HG03064 (cell line): Measurements from ENCODE around the gene SLC10A7.

ENCODE experiments used
- ATAC-seq: cut with Tn5 transposase; IDR thresholded peaks from one replicate; pipeline ENCODE4 v1.9.1; 2021; ENCODE audit warnings: low read depth; ENCODE audit not compliant: unreplicated experiment

Gene SLC10A7

DNA sequence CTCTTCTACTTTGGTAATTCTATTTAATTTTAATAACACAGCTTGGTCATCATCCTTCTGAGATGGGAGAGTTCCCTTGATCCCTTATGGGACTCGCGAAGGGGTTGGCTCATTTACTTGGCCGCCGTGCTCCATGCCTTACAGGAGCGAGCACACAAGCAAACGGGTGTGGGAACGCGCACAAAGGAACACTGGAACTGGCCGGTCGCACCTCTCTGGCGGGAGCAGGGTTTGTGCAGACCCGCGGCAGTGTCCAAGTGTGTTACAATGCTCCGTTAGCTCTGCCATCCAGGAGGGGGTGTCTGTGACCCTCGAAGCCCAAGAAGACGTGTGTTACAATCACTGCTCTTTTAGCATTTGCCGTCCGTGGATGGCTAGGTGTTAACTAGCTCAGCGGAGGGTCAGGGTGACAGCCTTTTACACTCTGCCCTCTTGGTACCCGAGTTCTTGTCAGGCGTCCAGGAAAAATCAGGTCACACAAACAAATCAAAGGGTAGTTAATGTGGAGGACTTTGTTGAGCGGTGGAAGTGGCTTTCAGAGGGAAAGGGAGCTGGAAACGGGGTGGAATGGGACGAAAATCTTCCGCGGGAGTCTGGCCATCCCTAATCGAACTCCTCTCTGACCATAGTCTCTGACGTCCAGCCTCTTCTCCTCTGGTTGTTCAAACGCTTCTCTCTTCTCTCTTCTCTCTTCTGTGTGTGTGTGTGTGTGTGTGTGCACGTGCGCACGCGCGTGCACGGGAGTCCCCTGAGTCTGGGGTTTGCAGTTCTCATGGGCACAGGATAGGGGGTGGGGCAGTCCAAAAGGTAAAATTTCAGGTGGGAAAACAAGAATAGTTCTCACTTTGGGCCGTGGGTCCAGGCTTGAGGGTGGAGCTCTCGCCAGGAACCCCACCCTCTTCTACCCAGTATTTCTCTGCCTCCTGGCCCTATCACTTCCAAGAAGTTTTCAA, 76.3 kb downstream of the SLC10A7 start:
- no peak for ATAC-seq

DNA sequence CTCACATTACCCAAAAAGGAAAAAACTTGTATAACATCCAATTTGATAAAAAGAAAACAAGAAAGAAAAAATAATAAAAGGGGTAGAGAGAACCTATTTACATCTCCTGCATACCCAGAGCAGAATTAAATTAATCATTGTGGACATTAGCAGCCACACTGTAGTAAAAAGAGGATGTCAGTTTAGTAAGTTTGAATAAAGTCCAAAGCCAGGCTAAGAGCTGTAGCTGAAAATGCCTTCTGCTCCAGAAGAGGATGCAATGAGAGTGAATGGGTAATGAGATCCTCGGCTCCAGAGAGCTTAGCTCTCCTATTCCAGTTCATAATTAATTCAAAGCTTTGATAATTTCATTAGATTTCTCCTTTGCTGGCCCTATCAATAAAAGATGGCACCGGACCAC, 78.2 kb downstream of the SLC10A7 start:
- no peak for ATAC-seq

DNA sequence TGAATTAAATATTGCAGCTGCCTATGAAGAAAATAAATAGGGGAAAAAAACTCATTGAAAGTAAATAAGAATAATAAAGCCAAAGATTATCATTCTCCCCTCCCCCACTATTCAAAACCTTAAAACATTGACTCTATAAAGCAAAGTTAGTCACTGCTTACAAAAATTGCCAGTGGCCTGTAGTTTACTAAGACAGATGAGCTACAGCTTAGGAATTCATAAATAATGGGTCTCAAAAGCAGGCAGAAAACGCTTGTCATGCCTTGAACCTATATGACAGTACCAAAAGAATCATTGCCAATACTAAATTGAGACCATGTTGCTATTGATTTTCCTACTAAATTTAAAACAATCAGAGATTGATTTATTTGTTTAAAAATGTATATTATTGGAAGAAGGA, 78.9 kb downstream of the SLC10A7 start:
- ATAC-seq = no peak

DNA sequence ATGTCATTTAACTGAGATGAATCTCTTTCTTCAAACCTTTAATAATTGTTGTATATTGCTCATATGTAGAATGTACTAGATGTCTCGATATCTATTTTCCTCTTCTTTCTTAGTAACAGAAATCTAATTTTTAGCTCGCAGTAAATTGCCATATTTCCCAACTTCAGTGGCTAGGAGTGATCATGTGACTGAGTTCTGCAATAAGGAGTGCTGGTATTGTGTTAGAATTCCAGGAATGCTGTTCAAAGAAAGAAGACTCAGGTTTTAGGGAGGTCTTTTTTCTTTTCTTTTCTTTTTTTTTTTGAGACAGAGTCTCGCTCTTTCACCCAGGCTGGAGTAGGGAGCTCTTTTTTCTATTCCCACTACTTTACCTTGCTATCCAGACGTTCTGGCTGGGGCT, 81.7 kb downstream of the SLC10A7 start:
- no peak for ATAC-seq

DNA sequence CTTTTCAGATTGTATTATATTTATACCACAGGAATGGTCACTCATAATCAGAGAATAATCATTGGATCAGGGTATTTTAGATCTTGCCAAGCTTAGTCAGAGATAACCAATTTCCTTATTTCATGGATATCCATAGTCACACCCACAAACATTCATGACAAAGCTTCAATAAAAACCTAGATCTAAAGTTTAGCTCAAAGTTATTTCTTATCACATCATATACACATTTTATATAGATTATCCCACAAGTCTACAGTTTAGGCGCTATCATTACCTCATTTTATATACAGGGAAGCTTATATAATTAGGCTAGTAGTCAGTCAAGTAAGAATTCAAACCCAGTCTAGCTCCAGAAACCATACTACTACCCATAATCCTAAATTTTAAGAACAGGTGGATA, 82.3 kb downstream of the SLC10A7 start:
- ATAC-seq = no peak

DNA sequence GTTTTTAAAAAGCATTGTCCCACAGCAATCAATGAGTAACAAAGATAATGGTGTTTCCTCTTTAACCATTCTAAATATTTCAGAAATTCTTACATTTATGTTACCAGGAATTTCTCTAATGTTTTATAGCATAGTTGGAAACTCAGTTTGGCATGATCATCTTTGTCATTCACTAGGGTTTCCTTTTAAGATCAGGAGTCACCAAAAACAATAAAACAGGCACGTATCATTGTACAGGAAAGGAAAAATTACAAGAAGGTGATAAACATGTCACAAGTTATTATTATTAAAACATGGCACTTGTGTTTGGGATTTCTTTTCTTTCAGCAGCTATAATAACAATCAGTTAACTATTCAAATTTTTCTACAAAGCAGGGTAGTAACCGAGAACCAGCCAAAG, 84.0 kb downstream of the SLC10A7 start:
- ATAC-seq = no peak

DNA sequence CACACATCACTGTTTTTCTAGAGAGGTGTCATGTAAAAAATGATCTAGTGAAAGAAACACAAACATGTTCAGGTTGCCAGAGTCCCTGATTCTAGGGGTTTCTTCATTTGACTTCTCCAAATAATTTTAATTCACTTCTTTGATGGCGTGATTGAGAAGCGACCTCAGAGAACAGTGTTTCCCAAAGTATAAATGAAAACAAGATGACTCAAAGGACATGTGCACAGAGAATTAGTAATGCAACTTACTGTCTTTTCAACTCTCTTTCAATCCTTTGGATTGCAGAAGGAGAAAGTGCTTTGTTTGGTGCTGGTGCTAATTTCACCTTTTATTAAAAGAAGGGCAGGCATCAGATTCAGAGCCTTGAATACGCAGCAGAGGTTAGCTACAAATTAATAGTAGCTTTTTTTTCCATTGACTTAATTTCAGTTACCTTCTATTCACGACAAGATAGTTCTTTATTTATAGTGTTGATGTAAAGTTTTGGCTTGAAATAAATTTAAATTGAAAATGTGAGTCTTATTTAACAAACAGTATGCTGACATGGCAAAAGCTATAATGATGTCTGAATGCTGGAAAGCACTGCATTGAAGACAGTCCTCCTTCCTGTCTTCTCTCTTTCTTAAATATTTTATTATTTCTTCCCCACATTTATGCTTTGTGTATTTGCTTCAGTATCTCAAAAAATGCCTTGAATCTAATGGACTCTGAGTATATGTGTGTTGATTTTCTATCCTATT, 85.1 kb downstream of the SLC10A7 start:
- ATAC-seq = no peak

DNA sequence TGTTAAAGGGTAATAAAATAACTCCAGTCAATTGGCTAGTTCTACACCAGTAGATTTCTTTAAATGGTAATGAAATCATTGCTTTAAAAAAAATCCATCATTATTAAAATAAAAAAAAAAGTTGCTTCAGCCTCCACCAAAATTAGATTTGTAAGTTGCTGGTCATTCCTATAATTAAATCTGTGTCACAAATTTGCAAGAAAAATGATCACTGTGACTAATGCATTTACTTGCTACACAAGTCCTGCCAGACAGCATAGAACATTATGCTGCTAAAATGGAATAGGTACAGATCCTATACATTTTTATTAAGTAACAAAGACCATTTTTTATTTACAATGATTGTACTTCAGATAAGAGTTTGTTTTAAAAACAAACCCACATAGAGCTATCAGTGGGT, 85.8 kb downstream of the SLC10A7 start:
- no peak for ATAC-seq

DNA sequence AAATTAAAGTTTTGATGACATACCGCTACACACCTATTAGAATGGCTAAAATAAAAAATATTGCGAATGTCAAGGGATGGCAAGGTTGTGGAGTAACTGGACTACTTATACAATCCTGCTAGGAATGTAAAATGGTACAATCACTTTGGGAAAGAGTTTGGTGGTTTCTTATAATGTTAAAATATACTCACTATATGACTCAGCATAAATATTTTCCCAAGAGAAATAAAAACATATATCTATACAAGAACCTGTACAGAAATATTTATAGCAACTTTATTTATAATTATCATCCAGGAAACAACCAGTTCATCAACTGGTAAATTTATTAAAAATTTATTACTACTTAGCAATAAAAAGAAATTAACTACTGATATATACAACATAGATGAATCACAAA, 89.7 kb downstream of the SLC10A7 start:
- ATAC-seq = no peak

DNA sequence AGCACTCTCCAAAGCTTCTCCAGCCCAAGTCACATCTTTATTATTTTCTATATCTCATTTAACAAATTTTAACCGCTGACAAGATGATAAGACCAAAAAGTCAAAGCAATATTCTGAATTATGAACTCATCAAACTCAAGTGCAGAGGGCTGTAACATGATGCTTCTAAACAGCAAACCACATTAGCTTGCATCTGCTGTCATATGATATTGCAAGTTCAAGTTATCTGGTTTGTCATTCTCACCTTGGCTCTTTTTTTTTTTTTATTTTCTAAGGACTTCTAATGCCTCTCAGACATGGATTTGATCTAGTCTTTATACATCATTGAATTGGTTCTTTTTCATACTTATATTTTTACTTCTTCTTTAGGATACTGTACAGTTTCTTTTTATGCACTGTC, 93.4 kb downstream of the SLC10A7 start:
- no peak for ATAC-seq

DNA sequence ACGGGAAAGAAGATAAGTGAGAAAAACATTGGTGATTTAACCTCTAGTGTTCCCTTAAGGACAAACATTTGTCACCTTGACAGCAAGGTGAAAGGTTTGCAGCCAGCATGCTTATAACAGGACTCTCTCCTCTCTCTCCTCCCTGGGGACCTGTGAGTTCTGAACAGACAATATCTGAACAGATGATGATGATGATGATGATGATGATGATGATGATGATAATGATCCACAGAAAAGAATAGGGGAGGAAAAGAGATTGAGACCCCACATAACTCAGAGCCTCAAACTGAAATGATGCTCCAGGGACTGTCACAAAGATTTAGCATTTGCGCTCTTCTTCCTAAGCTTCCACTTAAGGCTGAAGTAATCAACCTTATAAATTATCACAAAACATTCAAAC, 103.9 kb downstream of the SLC10A7 start:
- ATAC-seq = no peak

DNA sequence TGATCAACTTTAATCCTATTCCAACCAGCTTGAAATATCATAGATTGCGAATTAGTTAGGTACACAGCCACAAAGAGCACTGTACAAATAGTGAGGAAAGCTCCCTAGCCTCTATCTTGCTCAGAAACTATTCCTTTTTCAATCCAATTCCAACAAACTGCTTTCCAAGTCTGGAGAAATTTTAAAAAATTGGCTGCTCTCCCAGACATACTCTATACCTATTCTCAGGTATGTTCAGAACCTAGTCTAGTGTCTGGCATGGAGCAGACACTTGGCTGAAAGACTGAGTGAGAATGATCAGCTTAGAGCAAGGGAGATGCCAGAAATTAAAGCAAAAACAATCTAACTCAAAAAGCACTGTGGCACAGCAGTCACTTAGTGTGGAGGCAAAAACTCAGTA, 105.9 kb downstream of the SLC10A7 start:
- ATAC-seq = no peak

DNA sequence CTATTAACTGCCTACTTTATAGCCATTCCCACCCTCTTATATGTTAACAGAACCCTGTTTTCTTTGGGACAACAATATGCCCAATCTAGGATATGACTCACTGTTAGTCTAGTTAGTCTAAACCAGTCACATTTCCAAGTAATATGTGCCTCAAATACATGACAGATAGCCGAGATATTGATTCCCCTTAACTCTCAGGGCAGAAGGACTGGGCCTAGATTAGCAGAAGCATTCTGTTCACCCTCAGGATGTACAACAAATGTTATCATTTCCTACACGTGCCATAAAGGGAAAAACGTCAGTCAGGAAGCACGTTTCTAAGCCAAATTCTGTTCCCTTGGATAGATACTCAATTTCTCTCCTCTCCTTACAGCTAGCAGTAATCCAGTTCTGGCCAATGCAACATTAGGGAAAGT, 114.1 kb downstream of the SLC10A7 start:
- no peak for ATAC-seq

DNA sequence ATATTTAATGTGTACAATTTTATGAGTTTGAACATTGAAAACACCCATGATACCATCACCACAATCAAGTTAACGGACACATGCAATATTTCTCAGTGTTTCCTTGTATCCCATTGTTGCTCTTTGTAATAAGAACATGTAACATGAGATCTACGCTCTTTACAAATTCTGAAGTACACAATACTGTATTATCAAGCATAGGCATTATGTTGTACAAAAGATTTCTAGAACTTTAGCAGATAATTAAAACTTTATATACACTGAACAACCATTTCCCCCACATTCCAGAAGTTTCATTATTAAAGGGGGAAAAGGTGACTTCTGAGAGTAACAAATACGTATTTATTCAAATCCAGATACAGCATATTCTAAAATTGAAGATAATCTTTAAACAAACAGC, 114.5 kb downstream of the SLC10A7 start:
- ATAC-seq = no peak

DNA sequence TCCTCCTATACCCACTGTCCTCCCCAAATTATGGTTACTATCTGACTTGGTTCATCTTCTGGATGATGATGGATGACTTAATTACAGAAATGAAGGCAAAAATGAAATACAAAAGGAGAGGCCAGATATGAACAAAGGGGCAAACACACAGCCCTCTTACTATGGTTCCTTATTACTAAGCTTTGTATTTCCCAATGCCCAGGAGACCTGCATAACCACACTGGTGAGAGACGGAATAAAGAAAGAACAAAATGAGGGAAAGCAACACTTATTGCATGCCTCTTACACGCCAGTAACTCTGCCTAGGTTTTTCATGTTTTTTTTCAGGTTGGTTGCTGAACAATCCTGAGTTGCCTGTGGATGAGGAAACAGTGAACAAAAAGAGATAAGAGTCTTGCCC, 120.5 kb downstream of the SLC10A7 start:
- no peak for ATAC-seq

DNA sequence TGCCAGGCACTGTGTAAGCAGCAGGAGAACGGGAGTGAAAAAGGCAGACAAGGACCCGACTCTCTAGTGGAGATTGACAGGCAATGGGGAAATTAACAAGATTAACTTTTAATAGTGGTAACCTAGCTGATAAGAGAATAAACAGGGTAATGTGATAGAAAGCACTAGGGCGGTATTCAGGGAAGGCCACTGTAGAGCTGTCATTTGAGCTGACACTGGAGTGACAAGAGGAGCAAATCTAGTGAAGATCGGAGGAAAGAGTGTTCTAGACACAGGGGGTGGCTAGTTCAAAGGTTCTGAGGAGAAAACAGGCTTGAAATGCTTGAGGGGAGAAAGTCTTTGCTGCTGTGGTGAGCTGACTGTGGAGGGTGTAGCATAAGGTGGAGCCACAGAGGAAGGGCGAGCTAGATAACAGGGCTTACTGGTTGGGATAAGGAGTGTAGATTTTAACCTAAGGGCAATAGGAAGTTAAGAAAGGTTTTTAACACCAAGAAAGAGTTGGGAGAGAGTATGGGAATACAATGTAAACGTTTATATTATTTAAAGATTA, 122.8 kb downstream of the SLC10A7 start:
- ATAC-seq = no peak

DNA sequence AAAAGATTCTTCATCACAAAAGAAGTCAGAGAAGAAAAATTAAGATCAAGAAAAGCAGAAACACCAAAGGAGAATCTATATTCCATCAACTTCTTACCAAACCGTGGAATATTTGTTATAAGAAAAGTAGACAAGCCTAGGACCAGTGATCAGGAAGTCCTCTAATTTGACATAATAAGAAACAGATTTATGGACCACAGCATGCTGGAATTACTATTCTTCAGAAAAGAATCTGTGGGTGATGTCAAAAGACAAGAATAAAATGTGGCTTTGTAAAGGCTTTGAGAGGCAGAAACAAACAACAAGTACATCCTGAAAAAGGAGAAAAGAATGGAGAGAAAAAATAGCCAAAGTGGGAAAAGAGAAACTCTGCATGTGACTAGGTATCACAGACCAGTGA, 123.3 kb downstream of the SLC10A7 start:
- no peak for ATAC-seq

DNA sequence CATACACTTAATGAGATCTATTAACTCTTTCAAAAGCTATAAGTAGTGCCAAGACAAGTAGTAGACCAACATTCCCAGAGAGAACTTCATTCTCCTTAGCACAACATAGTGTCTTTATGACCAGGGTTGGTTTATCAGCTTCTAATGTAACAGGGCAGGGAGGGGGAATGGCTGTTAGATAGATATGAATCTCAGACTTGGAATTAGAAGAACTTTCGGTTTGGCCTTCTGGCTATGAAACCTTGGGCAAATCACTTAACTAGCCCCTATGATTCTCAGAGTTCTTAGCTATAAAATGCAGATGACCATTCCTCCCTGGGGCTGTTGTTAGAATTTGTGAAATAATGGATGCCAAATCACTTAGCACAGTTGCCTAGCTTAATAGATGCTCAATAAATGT, 132.2 kb downstream of the SLC10A7 start:
- no peak for ATAC-seq

DNA sequence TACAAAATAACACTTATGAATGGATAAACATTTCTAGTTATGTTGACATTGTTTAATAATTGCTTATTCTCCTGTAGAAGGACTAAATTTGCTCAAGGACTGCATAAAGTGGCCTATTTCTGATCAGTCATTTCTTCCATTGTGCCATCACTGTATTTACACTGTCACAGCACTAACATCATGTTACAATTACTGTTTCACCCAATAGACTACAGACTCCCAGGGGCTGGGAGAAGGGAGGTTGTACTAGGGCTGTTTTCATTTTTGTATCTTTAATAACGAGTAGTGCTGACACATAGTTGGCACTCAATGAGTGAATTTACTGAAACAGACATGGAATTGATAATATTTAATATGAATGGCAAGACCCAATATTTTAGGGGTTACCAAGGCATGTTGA, 139.5 kb downstream of the SLC10A7 start:
- no peak for ATAC-seq

DNA sequence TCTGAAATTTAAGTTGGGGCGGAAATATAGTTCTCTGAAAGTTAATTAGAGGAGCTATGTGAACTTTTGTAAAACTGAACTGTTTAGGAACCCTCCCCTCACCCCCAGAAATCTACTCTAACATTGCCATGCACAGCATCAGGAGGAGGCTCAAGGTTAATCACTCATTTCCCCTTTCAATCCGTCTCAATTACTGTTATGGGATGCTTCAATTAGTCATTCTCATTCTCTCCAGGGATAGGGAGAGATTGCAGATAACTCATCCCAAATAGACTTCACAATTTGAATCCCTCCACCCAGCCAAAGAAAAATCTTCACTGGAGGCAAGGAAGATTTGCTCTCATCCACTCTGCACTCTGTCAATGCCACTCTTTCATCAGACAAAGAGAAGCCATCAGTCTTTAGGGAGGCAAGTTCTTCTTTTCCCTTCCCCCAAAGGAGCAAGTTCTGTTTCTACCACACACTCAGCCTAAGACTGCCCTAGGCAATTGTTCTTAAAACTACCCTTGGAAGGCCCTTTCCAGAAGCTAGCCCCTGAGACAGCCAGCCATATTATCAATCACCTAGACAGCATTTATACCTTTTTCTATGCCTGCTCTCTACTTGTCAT, 140.4 kb downstream of the SLC10A7 start:
- ATAC-seq = no peak

DNA sequence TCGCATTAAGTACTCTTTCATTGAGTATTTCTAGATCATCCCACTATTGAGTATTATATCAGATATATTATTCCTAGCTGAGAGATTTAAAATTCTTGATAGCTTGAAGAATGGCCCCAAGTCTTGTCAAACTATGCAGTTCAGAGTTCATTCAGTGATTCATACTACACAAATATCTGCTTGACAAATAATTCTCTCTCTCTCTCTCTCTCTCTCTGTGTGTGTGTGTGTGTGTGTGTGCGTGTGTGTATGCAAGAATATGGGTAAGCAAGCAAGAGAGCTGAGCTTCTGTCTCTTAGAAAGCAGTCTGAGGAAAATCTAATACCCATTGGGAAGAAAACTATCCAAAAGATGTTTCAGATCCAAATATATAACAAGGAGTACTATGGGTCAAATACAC, 142.0 kb downstream of the SLC10A7 start:
- ATAC-seq = no peak
